SK-N-SH treated with all-trans-retinoic acid at 6 μM for 48 hours (cell line): ENCODE measurements around the gene C10orf88.
A peak's percentile ranks its signal among the peaks of the same experiment; 100 is the strongest.

Experiments
- ATAC-seq: fragments of 200-7000 bp; cut with Tn5 transposase; 3 replicates; pipeline ENCODE4 v1.9.1; 2020; ENCODE audit warnings: mild to moderate bottlenecking, moderate library complexity
- ARNTL ChIP-seq: fragments of 450-650 bp; formaldehyde crosslinking; IDR thresholded peaks from 2 replicates; pipeline ENCODE4 v1.5.0; 2020; ENCODE audit warnings: low read depth, mild to moderate bottlenecking, moderate library complexity, borderline replicate concordance
- ESRRG ChIP-seq: fragments of 250-450 bp; sonication (Bioruptor Pico); IDR thresholded peaks from 2 replicates; pipeline ENCODE4 v1.6.1; 2021; ENCODE audit warnings: mild to moderate bottlenecking
- ISL1 ChIP-seq: fragments of 250-450 bp; sonication (Bioruptor Pico); IDR thresholded peaks from 2 replicates; pipeline ENCODE4 v2.1.2; 2022; ENCODE audit warnings: mild to moderate bottlenecking, moderate library complexity
- OSR1 ChIP-seq: fragments of 250-450 bp; sonication (Bioruptor Pico); IDR thresholded peaks from 2 replicates; pipeline ENCODE4 v1.8.0; 2022; ENCODE audit warnings: moderate library complexity, mild to moderate bottlenecking, inconsistent platforms
- PPARA ChIP-seq: fragments of 250-450 bp; sonication (Bioruptor Pico); IDR thresholded peaks from 2 replicates; pipeline ENCODE4 v1.5.0; 2020; ENCODE audit warnings: mild to moderate bottlenecking, borderline replicate concordance
- SNAI2 ChIP-seq: fragments of 250-450 bp; sonication (Bioruptor Pico); IDR thresholded peaks from 2 replicates; pipeline ENCODE4 v1.5.0; 2020; ENCODE audit warnings: mild to moderate bottlenecking, moderate library complexity
- TCF4 ChIP-seq: fragments of 250-450 bp; sonication (Bioruptor Pico); IDR thresholded peaks from 2 replicates; pipeline ENCODE4 v1.8.0; 2021; ENCODE audit warnings: mild to moderate bottlenecking, moderate library complexity, borderline replicate concordance
- TOX ChIP-seq: fragments of 250-450 bp; sonication (Bioruptor Pico); IDR thresholded peaks from 2 replicates; pipeline ENCODE4 v1.8.0; 2021; ENCODE audit warnings: mild to moderate bottlenecking, moderate library complexity, borderline replicate concordance
- ZC3H10 ChIP-seq: fragments of 250-450 bp; sonication (Bioruptor Pico); IDR thresholded peaks from 2 replicates; pipeline ENCODE4 v1.5.1; 2021; ENCODE audit warnings: mild to moderate bottlenecking, moderate library complexity
- ZFP3 ChIP-seq: fragments of 250-450 bp; sonication (Bioruptor Pico); IDR thresholded peaks from 2 replicates; pipeline ENCODE4 v1.5.0; 2020; ENCODE audit warnings: mild to moderate bottlenecking, moderate library complexity
- ZFP30 ChIP-seq: fragments of 450-650 bp; formaldehyde crosslinking; IDR thresholded peaks from 2 replicates; pipeline ENCODE4 v1.5.0; 2022; ENCODE audit warnings: mild to moderate bottlenecking, moderate library complexity
- ZNF565 ChIP-seq: fragments of 450-650 bp; formaldehyde crosslinking; conservative IDR thresholded peaks from 2 replicates; pipeline ENCODE4 v1.5.0; 2020; ENCODE audit warnings: low read depth, mild to moderate bottlenecking, moderate library complexity
- ZNF8 ChIP-seq: fragments of 450-650 bp; formaldehyde crosslinking; IDR thresholded peaks from 2 replicates; pipeline ENCODE4 v1.5.0; 2020; ENCODE audit warnings: mild to moderate bottlenecking, moderate library complexity
- TF ChIP-seq, protein P1 (sequence below): fragments of 250-450 bp; sonication (Bioruptor Pico); IDR thresholded peaks from 2 replicates; pipeline ENCODE4 v1.5.1; 2020; ENCODE audit warnings: low read depth, mild to moderate bottlenecking, moderate library complexity
- TF ChIP-seq, protein P2 (sequence below): fragments of 250-450 bp; sonication (Bioruptor Pico); IDR thresholded peaks from 2 replicates; pipeline ENCODE4 v1.5.0; 2020; ENCODE audit warnings: mild to moderate bottlenecking, moderate library complexity
- TF ChIP-seq, protein P3 (sequence below): fragments of 250-450 bp; sonication (Bioruptor Pico); IDR thresholded peaks from 2 replicates; pipeline ENCODE4 v1.8.0; 2021; ENCODE audit warnings: low read depth, mild to moderate bottlenecking, moderate library complexity, borderline replicate concordance
- TF ChIP-seq, protein P4 (sequence below): fragments of 250-450 bp; sonication (Bioruptor Pico); IDR thresholded peaks from 2 replicates; pipeline ENCODE4 v1.8.0; 2020; ENCODE audit warnings: mild to moderate bottlenecking, moderate library complexity, borderline replicate concordance
- TF ChIP-seq, protein P5 (sequence below): fragments of 250-450 bp; sonication (Bioruptor Pico); IDR thresholded peaks from 2 replicates; pipeline ENCODE4 v1.5.1; 2021; ENCODE audit warnings: mild to moderate bottlenecking, moderate library complexity

C10orf88 gene

DNA sequence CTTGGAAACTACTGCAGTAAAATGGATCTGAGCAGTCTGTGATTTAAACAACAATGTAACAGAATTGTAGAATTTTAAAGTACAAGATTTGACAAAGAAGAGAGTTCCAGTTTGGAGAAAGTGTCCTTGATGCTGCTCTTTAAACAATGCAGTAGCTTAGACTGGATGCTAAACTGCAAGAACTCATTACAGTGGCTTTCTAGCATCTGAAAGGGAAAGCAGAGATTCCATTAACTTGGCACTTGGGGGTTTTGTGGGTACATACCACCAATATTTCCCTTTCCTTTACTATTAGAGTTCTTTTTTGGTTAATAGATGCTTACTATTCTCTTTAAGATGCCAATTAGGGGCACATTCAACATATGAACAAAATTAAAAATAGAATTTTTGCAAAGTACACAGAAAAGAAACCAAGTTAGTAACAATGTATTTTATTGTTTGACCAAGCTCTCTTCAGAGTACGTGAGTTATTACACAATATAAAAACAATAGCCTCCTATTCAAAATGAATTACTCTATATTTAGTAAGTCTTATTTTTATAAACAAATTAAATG lies 38.1 kb upstream of the C10orf88 start:
- no peak for ATAC-seq
- TF ChIP-seq, protein P1, sequence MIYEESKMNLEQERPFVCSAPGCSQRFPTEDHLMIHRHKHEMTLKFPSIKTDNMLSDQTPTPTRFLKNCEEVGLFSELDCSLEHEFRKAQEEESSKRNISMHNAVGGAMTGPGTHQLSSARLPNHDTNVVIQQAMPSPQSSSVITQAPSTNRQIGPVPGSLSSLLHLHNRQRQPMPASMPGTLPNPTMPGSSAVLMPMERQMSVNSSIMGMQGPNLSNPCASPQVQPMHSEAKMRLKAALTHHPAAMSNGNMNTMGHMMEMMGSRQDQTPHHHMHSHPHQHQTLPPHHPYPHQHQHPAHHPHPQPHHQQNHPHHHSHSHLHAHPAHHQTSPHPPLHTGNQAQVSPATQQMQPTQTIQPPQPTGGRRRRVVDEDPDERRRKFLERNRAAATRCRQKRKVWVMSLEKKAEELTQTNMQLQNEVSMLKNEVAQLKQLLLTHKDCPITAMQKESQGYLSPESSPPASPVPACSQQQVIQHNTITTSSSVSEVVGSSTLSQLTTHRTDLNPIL (CRISPR knock-in tag), result no peak
- TF ChIP-seq OSR1 (CRISPR knock-in tag) (no peak), PPARA (CRISPR knock-in tag) (no peak), ZFP3 (CRISPR knock-in tag) (no peak), TCF4 (CRISPR knock-in tag) (no peak), ESRRG (CRISPR knock-in tag) (no peak), ZC3H10 (CRISPR knock-in tag) (no peak), SNAI2 (CRISPR knock-in tag) (no peak), ARNTL (no peak), TOX (CRISPR knock-in tag) (no peak), ZNF8 (CRISPR knock-in tag) (no peak), ZFP30 (CRISPR knock-in tag) (no peak), ISL1 (no peak)
- TF ChIP-seq, protein P2, sequence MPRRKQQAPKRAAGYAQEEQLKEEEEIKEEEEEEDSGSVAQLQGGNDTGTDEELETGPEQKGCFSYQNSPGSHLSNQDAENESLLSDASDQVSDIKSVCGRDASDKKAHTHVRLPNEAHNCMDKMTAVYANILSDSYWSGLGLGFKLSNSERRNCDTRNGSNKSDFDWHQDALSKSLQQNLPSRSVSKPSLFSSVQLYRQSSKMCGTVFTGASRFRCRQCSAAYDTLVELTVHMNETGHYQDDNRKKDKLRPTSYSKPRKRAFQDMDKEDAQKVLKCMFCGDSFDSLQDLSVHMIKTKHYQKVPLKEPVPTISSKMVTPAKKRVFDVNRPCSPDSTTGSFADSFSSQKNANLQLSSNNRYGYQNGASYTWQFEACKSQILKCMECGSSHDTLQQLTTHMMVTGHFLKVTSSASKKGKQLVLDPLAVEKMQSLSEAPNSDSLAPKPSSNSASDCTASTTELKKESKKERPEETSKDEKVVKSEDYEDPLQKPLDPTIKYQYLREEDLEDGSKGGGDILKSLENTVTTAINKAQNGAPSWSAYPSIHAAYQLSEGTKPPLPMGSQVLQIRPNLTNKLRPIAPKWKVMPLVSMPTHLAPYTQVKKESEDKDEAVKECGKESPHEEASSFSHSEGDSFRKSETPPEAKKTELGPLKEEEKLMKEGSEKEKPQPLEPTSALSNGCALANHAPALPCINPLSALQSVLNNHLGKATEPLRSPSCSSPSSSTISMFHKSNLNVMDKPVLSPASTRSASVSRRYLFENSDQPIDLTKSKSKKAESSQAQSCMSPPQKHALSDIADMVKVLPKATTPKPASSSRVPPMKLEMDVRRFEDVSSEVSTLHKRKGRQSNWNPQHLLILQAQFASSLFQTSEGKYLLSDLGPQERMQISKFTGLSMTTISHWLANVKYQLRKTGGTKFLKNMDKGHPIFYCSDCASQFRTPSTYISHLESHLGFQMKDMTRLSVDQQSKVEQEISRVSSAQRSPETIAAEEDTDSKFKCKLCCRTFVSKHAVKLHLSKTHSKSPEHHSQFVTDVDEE (CRISPR knock-in tag), result no peak
- TF ChIP-seq, protein P3, sequence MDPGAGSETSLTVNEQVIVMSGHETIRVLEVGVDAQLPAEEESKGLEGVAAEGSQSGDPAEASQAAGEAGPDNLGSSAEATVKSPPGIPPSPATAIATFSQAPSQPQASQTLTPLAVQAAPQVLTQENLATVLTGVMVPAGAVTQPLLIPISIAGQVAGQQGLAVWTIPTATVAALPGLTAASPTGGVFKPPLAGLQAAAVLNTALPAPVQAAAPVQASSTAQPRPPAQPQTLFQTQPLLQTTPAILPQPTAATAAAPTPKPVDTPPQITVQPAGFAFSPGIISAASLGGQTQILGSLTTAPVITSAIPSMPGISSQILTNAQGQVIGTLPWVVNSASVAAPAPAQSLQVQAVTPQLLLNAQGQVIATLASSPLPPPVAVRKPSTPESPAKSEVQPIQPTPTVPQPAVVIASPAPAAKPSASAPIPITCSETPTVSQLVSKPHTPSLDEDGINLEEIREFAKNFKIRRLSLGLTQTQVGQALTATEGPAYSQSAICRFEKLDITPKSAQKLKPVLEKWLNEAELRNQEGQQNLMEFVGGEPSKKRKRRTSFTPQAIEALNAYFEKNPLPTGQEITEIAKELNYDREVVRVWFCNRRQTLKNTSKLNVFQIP (CRISPR knock-in tag), result no peak

DNA sequence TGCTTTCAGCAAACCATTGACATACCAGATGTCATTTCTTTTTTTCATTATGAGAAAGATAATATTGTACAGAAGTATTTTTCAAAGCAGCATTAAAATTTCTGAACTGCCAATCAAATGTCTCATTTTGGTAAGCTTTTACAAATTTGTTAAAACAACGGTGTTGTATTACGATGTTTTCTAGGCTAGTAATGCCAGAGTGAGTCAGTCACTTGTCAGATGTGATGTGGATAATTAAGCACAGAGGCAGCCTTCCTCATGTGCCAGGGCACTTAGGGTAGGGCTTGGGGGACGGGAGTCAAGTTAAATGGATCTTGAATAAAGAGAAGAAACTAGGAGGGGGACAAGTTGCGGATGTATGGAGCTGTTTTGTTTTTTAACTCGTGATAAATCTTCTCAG lies 36.3 kb upstream of the C10orf88 start:
- peak; percentile 90 for ATAC-seq

More for the DNA sequence above, 36.3 kb upstream of the C10orf88 start:
- TF ChIP-seq, protein P4, sequence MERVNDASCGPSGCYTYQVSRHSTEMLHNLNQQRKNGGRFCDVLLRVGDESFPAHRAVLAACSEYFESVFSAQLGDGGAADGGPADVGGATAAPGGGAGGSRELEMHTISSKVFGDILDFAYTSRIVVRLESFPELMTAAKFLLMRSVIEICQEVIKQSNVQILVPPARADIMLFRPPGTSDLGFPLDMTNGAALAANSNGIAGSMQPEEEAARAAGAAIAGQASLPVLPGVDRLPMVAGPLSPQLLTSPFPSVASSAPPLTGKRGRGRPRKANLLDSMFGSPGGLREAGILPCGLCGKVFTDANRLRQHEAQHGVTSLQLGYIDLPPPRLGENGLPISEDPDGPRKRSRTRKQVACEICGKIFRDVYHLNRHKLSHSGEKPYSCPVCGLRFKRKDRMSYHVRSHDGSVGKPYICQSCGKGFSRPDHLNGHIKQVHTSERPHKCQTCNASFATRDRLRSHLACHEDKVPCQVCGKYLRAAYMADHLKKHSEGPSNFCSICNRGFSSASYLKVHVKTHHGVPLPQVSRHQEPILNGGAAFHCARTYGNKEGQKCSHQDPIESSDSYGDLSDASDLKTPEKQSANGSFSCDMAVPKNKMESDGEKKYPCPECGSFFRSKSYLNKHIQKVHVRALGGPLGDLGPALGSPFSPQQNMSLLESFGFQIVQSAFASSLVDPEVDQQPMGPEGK (CRISPR knock-in tag), result no peak
- TF ChIP-seq OSR1 (CRISPR knock-in tag) (no peak), ESRRG (CRISPR knock-in tag) (no peak), ZFP3 (CRISPR knock-in tag) (no peak), TCF4 (CRISPR knock-in tag) (no peak), TOX (CRISPR knock-in tag) (no peak), ZNF565 (no peak)
- TF ChIP-seq, protein P1 (CRISPR knock-in tag), result no peak
- TF ChIP-seq, protein P5, sequence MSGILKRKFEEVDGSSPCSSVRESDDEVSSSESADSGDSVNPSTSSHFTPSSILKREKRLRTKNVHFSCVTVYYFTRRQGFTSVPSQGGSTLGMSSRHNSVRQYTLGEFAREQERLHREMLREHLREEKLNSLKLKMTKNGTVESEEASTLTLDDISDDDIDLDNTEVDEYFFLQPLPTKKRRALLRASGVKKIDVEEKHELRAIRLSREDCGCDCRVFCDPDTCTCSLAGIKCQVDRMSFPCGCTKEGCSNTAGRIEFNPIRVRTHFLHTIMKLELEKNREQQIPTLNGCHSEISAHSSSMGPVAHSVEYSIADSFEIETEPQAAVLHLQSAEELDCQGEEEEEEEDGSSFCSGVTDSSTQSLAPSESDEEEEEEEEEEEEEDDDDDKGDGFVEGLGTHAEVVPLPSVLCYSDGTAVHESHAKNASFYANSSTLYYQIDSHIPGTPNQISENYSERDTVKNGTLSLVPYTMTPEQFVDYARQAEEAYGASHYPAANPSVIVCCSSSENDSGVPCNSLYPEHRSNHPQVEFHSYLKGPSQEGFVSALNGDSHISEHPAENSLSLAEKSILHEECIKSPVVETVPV (CRISPR knock-in tag), result no peak
